ENCODE results near the gene SLC1A5.

SLC1A5 gene

GRCh38 chr19:46745521-46746280, 42.7 kb downstream of the SLC1A5 start, which contains the start of gene FKRP:
FKRP (plus strand) TSS chr19:46746057; CDS start chr19:46755451, 9,394 bp downstream.
- Histone ChIP-seq H3K36me3 (ENCODE audit: control insufficient read depth, insufficient read depth, low read length) (peaks cover 14% of the 10 kb centered on the region), H3K4me3 (ENCODE audit: low read depth, low read length) (peak within 1 kb of the TSS; percentile 96), H3K27me3 (ENCODE audit: control insufficient read depth, insufficient read depth, low read length) (no peaks in the 10 kb centered on the region), H3K4me1 (ENCODE audit: control insufficient read depth, insufficient read depth, low read length) (peaks cover 12% of the 10 kb centered on the region), H3K9me3 (ENCODE audit: control insufficient read depth, insufficient read depth, low read length) (no peaks in the 10 kb centered on the region), H3K9ac (ENCODE audit: low read depth, low read length) (peak within 1 kb of the TSS; percentile 95)

GRCh38 chr19:46745030-46745429, 43.4 kb downstream of the SLC1A5 start:
- no peaks in the 10 kb centered on the region for H3K9me3 ChIP-seq (ENCODE audit: control insufficient read depth, insufficient read depth, low read length)
- H3K4me3 ChIP-seq (ENCODE audit: low read depth, low read length), result peak overlapping the region; percentile 96
- no peaks in the 10 kb centered on the region for H3K27me3 ChIP-seq (ENCODE audit: control insufficient read depth, insufficient read depth, low read length)
- H3K4me1 ChIP-seq (ENCODE audit: control insufficient read depth, insufficient read depth, low read length), result peaks cover 15% of the 10 kb centered on the region
- H3K9ac ChIP-seq (ENCODE audit: low read depth, low read length), result peak overlapping the region; percentile 95
- peaks cover 19% of the 10 kb centered on the region for H3K36me3 ChIP-seq (ENCODE audit: control insufficient read depth, insufficient read depth, low read length)

- Histone ChIP-seq H3K9me3 (ENCODE audit: control insufficient read depth, insufficient read depth, low read length) (no peaks in the 10 kb centered on the region), H3K36me3 (ENCODE audit: control insufficient read depth, insufficient read depth, low read length) (peaks cover 15% of the 10 kb centered on the region), H3K4me1 (ENCODE audit: control insufficient read depth, insufficient read depth, low read length) (peaks cover 15% of the 10 kb centered on the region), H3K27me3 (ENCODE audit: control insufficient read depth, insufficient read depth, low read length) (no peaks in the 10 kb centered on the region), H3K9ac (ENCODE audit: low read depth, low read length) (no peak overlapping the region), H3K4me3 (ENCODE audit: low read depth, low read length) (no peak overlapping the region)
Observed at GRCh38 chr19:46744005-46744691, 44.2 kb downstream of the SLC1A5 start.

GRCh38 chr19:46742926-46743480, 45.4 kb downstream of the SLC1A5 start:
- Histone ChIP-seq H3K4me1 (ENCODE audit: control insufficient read depth, insufficient read depth, low read length) (peaks cover 15% of the 10 kb centered on the region), H3K27me3 (ENCODE audit: control insufficient read depth, insufficient read depth, low read length) (no peaks in the 10 kb centered on the region), H3K9ac (ENCODE audit: low read depth, low read length) (no peak overlapping the region), H3K36me3 (ENCODE audit: control insufficient read depth, insufficient read depth, low read length) (peaks cover 19% of the 10 kb centered on the region), H3K9me3 (ENCODE audit: control insufficient read depth, insufficient read depth, low read length) (no peaks in the 10 kb centered on the region), H3K4me3 (ENCODE audit: low read depth, low read length) (no peak overlapping the region)

GRCh38 chr19:46741447-46741846, 46.9 kb downstream of the SLC1A5 start:
- no peak overlapping the region for H3K9ac ChIP-seq (ENCODE audit: low read depth, low read length)
- no peaks in the 10 kb centered on the region for H3K27me3 ChIP-seq (ENCODE audit: control insufficient read depth, insufficient read depth, low read length)
- H3K36me3 ChIP-seq (ENCODE audit: control insufficient read depth, insufficient read depth, low read length), result peaks cover 35% of the 10 kb centered on the region
- H3K4me1 ChIP-seq (ENCODE audit: control insufficient read depth, insufficient read depth, low read length), result peaks cover 10% of the 10 kb centered on the region
- no peaks in the 10 kb centered on the region for H3K9me3 ChIP-seq (ENCODE audit: control insufficient read depth, insufficient read depth, low read length)
- no peak overlapping the region for H3K4me3 ChIP-seq (ENCODE audit: low read depth, low read length)

GRCh38 chr19:46739290-46739771, 49.1 kb downstream of the SLC1A5 start:
- no peak overlapping the region for H3K9ac ChIP-seq (ENCODE audit: low read depth, low read length)

GRCh38 chr19:46737761-46738171, 50.6 kb downstream of the SLC1A5 start:
- Histone ChIP-seq H3K9ac (ENCODE audit: low read depth, low read length) (no peak overlapping the region), H3K36me3 (ENCODE audit: control insufficient read depth, insufficient read depth, low read length) (peaks cover 54% of the 10 kb centered on the region), H3K4me3 (ENCODE audit: low read depth, low read length) (no peak overlapping the region), H3K27me3 (ENCODE audit: control insufficient read depth, insufficient read depth, low read length) (no peaks in the 10 kb centered on the region), H3K4me1 (ENCODE audit: control insufficient read depth, insufficient read depth, low read length) (peaks cover 4% of the 10 kb centered on the region), H3K9me3 (ENCODE audit: control insufficient read depth, insufficient read depth, low read length) (no peaks in the 10 kb centered on the region)

More at GRCh38 chr19:46739290-46739771, 49.1 kb downstream of the SLC1A5 start:
- Histone ChIP-seq H3K4me3 (ENCODE audit: low read depth, low read length) (no peak overlapping the region), H3K9me3 (ENCODE audit: control insufficient read depth, insufficient read depth, low read length) (no peaks in the 10 kb centered on the region), H3K4me1 (ENCODE audit: control insufficient read depth, insufficient read depth, low read length) (peaks cover 7% of the 10 kb centered on the region), H3K36me3 (ENCODE audit: control insufficient read depth, insufficient read depth, low read length) (peaks cover 41% of the 10 kb centered on the region), H3K27me3 (ENCODE audit: control insufficient read depth, insufficient read depth, low read length) (no peaks in the 10 kb centered on the region)

GRCh38 chr19:46737298-46737654, 51.1 kb downstream of the SLC1A5 start:
- Histone ChIP-seq H3K9ac (ENCODE audit: low read depth, low read length) (no peak overlapping the region), H3K36me3 (ENCODE audit: control insufficient read depth, insufficient read depth, low read length) (peaks cover 57% of the 10 kb centered on the region), H3K9me3 (ENCODE audit: control insufficient read depth, insufficient read depth, low read length) (no peaks in the 10 kb centered on the region), H3K4me1 (ENCODE audit: control insufficient read depth, insufficient read depth, low read length) (peaks cover 3% of the 10 kb centered on the region), H3K4me3 (ENCODE audit: low read depth, low read length) (no peak overlapping the region), H3K27me3 (ENCODE audit: control insufficient read depth, insufficient read depth, low read length) (no peaks in the 10 kb centered on the region)

GRCh38 chr19:46736531-46737297, 51.7 kb downstream of the SLC1A5 start:
- Histone ChIP-seq H3K9me3 (ENCODE audit: control insufficient read depth, insufficient read depth, low read length) (no peaks in the 10 kb centered on the region), H3K4me3 (ENCODE audit: low read depth, low read length) (no peak overlapping the region), H3K9ac (ENCODE audit: low read depth, low read length) (no peak overlapping the region), H3K36me3 (ENCODE audit: control insufficient read depth, insufficient read depth, low read length) (peaks cover 51% of the 10 kb centered on the region), H3K27me3 (ENCODE audit: control insufficient read depth, insufficient read depth, low read length) (no peaks in the 10 kb centered on the region), H3K4me1 (ENCODE audit: control insufficient read depth, insufficient read depth, low read length) (peaks cover 3% of the 10 kb centered on the region)

- H3K9ac ChIP-seq (ENCODE audit: low read depth, low read length), result no peak overlapping the region
Observed at GRCh38 chr19:46733690-46734292, 54.6 kb downstream of the SLC1A5 start.

More at GRCh38 chr19:46733690-46734292, 54.6 kb downstream of the SLC1A5 start:
- no peaks in the 10 kb centered on the region for H3K9me3 ChIP-seq (ENCODE audit: control insufficient read depth, insufficient read depth, low read length)
- peaks cover 68% of the 10 kb centered on the region for H3K36me3 ChIP-seq (ENCODE audit: control insufficient read depth, insufficient read depth, low read length)
- H3K4me1 ChIP-seq (ENCODE audit: control insufficient read depth, insufficient read depth, low read length), result no peaks in the 10 kb centered on the region
- H3K4me3 ChIP-seq (ENCODE audit: low read depth, low read length), result no peak overlapping the region
- H3K27me3 ChIP-seq (ENCODE audit: control insufficient read depth, insufficient read depth, low read length), result no peaks in the 10 kb centered on the region

All from iPS-15b (cell line).